22Rv1 (cell line): ENCODE measurements around the gene MSANTD1.

Experiments used
- CTCF ChIP-seq: fragments of 450-650 bp; IDR thresholded peaks from 2 replicates; pipeline ENCODE4 v1.5.1; 2017; ENCODE audit warnings: mild to moderate bottlenecking
- ZFX ChIP-seq: fragments of 450-650 bp; IDR thresholded peaks from 2 replicates; pipeline ENCODE4 v1.6.1; 2017; ENCODE audit warnings: antibody characterized with exemption, borderline replicate concordance

GRCh38 chr4:3240936-3241522 is 7.9 kb upstream of the MSANTD1 start:
- TF ChIP-seq CTCF: no peak
- TF ChIP-seq ZFX: no peak
